Measurements from ENCODE around the gene TJAP1. TPM values are rescaled to one million over a fixed set of nuclear protein-coding genes. Genes with fewer than 3 reads are reported as not detected.

Gene TJAP1
- total and polyA plus RNA-seq, 10 donors = 13.5 to 40.0 (median 33.3) TPM

GRCh38 chr6:43506667-43507471 lies 29.5 kb downstream of the TJAP1 start:
- no peak overlapping the region for H3K4me3 ChIP-seq
- peaks cover 21 to 66% (median 37%) of the 10 kb centered on the region in 6 donors for H3K4me1 ChIP-seq
- TF ChIP-seq POLR2A (IDR thresholded peaks at IDR 0.05) (peak in 1 of 3 donors; percentile 5), CTCF (IDR thresholded peaks at IDR 0.05 in 8 of 11, conservative IDR thresholded peaks at IDR 0.05 in 3 of 11) (peak; percentile 87 to 99 (median 96)), POLR2AphosphoS5 (IDR thresholded peaks at IDR 0.05) (peak; percentile 43 to 66 (median 66))
- intact Hi-C loops (cut with DNase I; ENCODE audit: low total_unique reads) = loop anchor here (5.0 kb wide), 2 partner anchors 55 to 245 kb away; no protein-coding TSS in a partner anchor
- H3K9me3 ChIP-seq = no peaks in the 10 kb centered on the region
- peaks cover under 1 to 54% (median 45%) of the 10 kb centered on the region in 6 donors for H3K36me3 ChIP-seq
- H3K27ac ChIP-seq = peak overlapping the region in 4 of 8 donors; percentile 4 to 36 (median 15)
- H3K27me3 ChIP-seq (replicated peaks in 1 of 7) = peaks cover 3 to 31% (median 10%) of the 10 kb centered on the region in 7 donors
- WGBS, 5 donors = 30 to 35% (median 31%) methylated on average over 12 to 14 of the region's 14 CpGs
- peak; percentile 90 for DNase-seq

- TF ChIP-seq POLR2A (IDR thresholded peaks at IDR 0.05) (no peak), CTCF (IDR thresholded peaks at IDR 0.05 in 8 of 11, conservative IDR thresholded peaks at IDR 0.05 in 3 of 11) (no peak), POLR2AphosphoS5 (IDR thresholded peaks at IDR 0.05) (no peak)
- 68 to 76% (median 73%) methylated on average over 8 of the region's 8 CpGs for WGBS, 5 donors
- DNase-seq = peak; percentile 73
- peak overlapping the region in 2 of 8 donors; percentile 78 to 86 for H3K4me3 ChIP-seq
- H3K27me3 ChIP-seq (replicated peaks in 1 of 7) = peaks cover 3 to 31% (median 10%) of the 10 kb centered on the region in 7 donors
- no peaks in the 10 kb centered on the region for H3K9me3 ChIP-seq
- H3K27ac ChIP-seq = no peak overlapping the region
- H3K4me1 ChIP-seq = peaks cover 21 to 83% (median 41%) of the 10 kb centered on the region in 6 donors
- intact Hi-C loops (cut with DNase I; ENCODE audit: low total_unique reads) = loop anchor here (5.0 kb wide), 2 partner anchors 56 to 246 kb away; no protein-coding TSS in a partner anchor
- H3K36me3 ChIP-seq = peaks cover 5 to 54% (median 46%) of the 10 kb centered on the region in 6 donors
Observed at GRCh38 chr6:43508481-43509141, 31.2 kb downstream of the TJAP1 start.

GRCh38 chr6:43509142-43509983 lies 32.0 kb downstream of the TJAP1 start:
- no peak for TF ChIP-seq POLR2A (IDR thresholded peaks at IDR 0.05)
- no peak for TF ChIP-seq POLR2AphosphoS5 (IDR thresholded peaks at IDR 0.05)
- TF ChIP-seq CTCF (IDR thresholded peaks at IDR 0.05 in 8 of 11, conservative IDR thresholded peaks at IDR 0.05 in 3 of 11) = no peak
- H3K36me3 ChIP-seq = peaks cover 5 to 54% (median 46%) of the 10 kb centered on the region in 6 donors
- H3K4me1 ChIP-seq = peaks cover 21 to 90% (median 47%) of the 10 kb centered on the region in 6 donors
- no peaks in the 10 kb centered on the region for H3K9me3 ChIP-seq
- H3K27me3 ChIP-seq (replicated peaks in 1 of 7) = peaks cover 3 to 31% (median 10%) of the 10 kb centered on the region in 7 donors
- 9 to 28% (median 12%) methylated on average over 22 to 69 of the region's 69 CpGs for WGBS, 5 donors
- no peak for DNase-seq
- H3K27ac ChIP-seq = peak overlapping the region in 4 of 8 donors; percentile 64 to 78 (median 71)
- intact Hi-C loops (cut with DNase I; ENCODE audit: low total_unique reads) = loop anchor here (5.0 kb wide), 2 partner anchors 57 to 247 kb away; no protein-coding TSS in a partner anchor
- peak overlapping the region; percentile 67 to 86 (median 80) for H3K4me3 ChIP-seq
